Thyroid gland (tissue), 4 donors: Measurements from ENCODE around the gene VENTX. TPM values are rescaled to one million over a fixed set of nuclear protein-coding genes. Genes with fewer than 3 reads are reported as not detected.

Experiments
- DNase-seq, 2 donors: peaks; one replicate each; pipeline ENCODE4 v3.0.0-alpha.2; 2019
- H3K27ac ChIP-seq, 3 donors: fragments of 200-600 bp; sonication (generic); 1 replicate in 2 of 3; 2 replicates in 1 of 3; pipeline ENCODE4 v1.5.1; 2016 to 2019; ENCODE audit warnings: mild to moderate bottlenecking in 1 of 3, moderate library complexity in 1 of 3
- H3K27me3 ChIP-seq: fragments of 200-600 bp; sonication (generic); one replicate; pipeline ENCODE4 v1.5.1; 2019
- H3K36me3 ChIP-seq, 2 donors: fragments of 200-600 bp; sonication (generic); one replicate each; pipeline ENCODE4 v1.5.1; 2016 to 2019
- H3K4me1 ChIP-seq, 2 donors: fragments of 200-600 bp; sonication (generic); one replicate each; pipeline ENCODE4 v1.5.1; 2017 to 2019
- H3K4me3 ChIP-seq, 3 donors: fragments of 200-600 bp; sonication (generic); replicated peaks in 1 of 3; 1 replicate in 2 of 3; 2 replicates in 1 of 3; pipeline ENCODE4 v1.5.1; 2016; ENCODE audit warnings: mild to moderate bottlenecking in 1 of 3
- H3K9me3 ChIP-seq: fragments of 200-600 bp; sonication (generic); one replicate; pipeline ENCODE4 v1.5.1; 2017
- CTCF ChIP-seq, 6 experiments: fragments of 200-600 bp in 3 of 6; fragments of 450-650 bp in 3 of 6; sonication (generic) in 3 of 6; IDR thresholded peaks; one replicate each; pipeline ENCODE4 v1.5.1; 2016 to 2019; ENCODE audit warnings: antibody characterized with exemption in 6 of 6, mild to moderate bottlenecking in 2 of 6, inconsistent platforms in 1 of 6, moderate library complexity in 1 of 6
- POLR2A ChIP-seq, 2 donors: fragments of 450-650 bp; IDR thresholded peaks; one replicate each; pipeline ENCODE4 v1.6.1; 2017; ENCODE audit warnings: antibody characterized with exemption in 2 of 2, mild to moderate bottlenecking in 2 of 2, moderate library complexity in 1 of 2
- WGBS, 2 donors: methylation state at CpG; one replicate each; pipeline ENCODE4 v1.1.5; 2017; 5-methylcytosine and 5-hydroxymethylcytosine counted together
- intact Hi-C: fragments of 100-400 bp; cut with DNase I; formaldehyde crosslinking; loops from one replicate; pipeline ENCODE4 v1.15.1; 2023
- total RNA-seq, 4 donors: library from RNA; depleted of rRNA; stranded (reverse); fragments of >200 nt; gene quantifications; one replicate each; pipeline ENCODE4 v1.2.3, GENCODE V29; 2016

VENTX gene
- total RNA-seq, 4 donors from 2014 or later, result 0.40 to 1.3 (median 0.63) TPM; not detected in 1

GRCh38 chr10:133199488-133199885 is 38.2 kb upstream of the VENTX start:
- no peak overlapping the region for H3K4me3 ChIP-seq
- no peak for DNase-seq
- no peaks in the 10 kb centered on the region for H3K4me1 ChIP-seq
- H3K27me3 ChIP-seq, result no peaks in the 10 kb centered on the region
- WGBS, 2 donors, result 85 to 92% methylated on average over 10 to 12 of the region's 13 CpGs
- no peaks in the 10 kb centered on the region for H3K36me3 ChIP-seq
- no peak overlapping the region for H3K27ac ChIP-seq
- no peak for TF ChIP-seq CTCF (IDR thresholded peaks at IDR 0.05)
- TF ChIP-seq POLR2A (IDR thresholded peaks at IDR 0.05), result no peak
- intact Hi-C loops, result no loop called here
- no peaks in the 10 kb centered on the region for H3K9me3 ChIP-seq

- intact Hi-C loops, result no loop called here
- no peak for DNase-seq
- WGBS, 2 donors, result 36 to 73% methylated on average over 5 to 11 of the region's 38 CpGs
- TF ChIP-seq POLR2A (IDR thresholded peaks at IDR 0.05) (no peak), CTCF (IDR thresholded peaks at IDR 0.05) (no peak)
- H3K4me3 ChIP-seq, result no peak overlapping the region
- no peak overlapping the region for H3K27ac ChIP-seq
- H3K9me3 ChIP-seq, result no peaks in the 10 kb centered on the region
- H3K4me1 ChIP-seq, result no peaks in the 10 kb centered on the region
- no peaks in the 10 kb centered on the region for H3K36me3 ChIP-seq
- H3K27me3 ChIP-seq, result no peaks in the 10 kb centered on the region
Measured at GRCh38 chr10:133199992-133200611, 37.6 kb upstream of the VENTX start.

GRCh38 chr10:133200621-133201031 is 37.0 kb upstream of the VENTX start:
- WGBS, 2 donors, result 94 to 100% methylated on average over 4 to 7 of the region's 15 CpGs
- H3K27ac ChIP-seq, result no peak overlapping the region
- no peak for DNase-seq
- H3K9me3 ChIP-seq, result no peaks in the 10 kb centered on the region
- TF ChIP-seq CTCF (IDR thresholded peaks at IDR 0.05), result no peak
- TF ChIP-seq POLR2A (IDR thresholded peaks at IDR 0.05), result no peak
- intact Hi-C loops, result no loop called here
- no peaks in the 10 kb centered on the region for H3K27me3 ChIP-seq
- H3K4me3 ChIP-seq, result no peak overlapping the region
- no peaks in the 10 kb centered on the region for H3K36me3 ChIP-seq
- H3K4me1 ChIP-seq, result no peaks in the 10 kb centered on the region

- no peak for DNase-seq
- TF ChIP-seq POLR2A (IDR thresholded peaks at IDR 0.05) (no peak), CTCF (IDR thresholded peaks at IDR 0.05) (no peak)
- Histone ChIP-seq H3K4me1 (no peaks in the 10 kb centered on the region), H3K27ac (no peak overlapping the region), H3K4me3 (no peak overlapping the region), H3K27me3 (no peaks in the 10 kb centered on the region), H3K9me3 (no peaks in the 10 kb centered on the region), H3K36me3 (no peaks in the 10 kb centered on the region)
- WGBS, 2 donors, result 91 to 93% methylated on average over 40 to 51 of the region's 57 CpGs
- intact Hi-C loops, result no loop called here
Measured at GRCh38 chr10:133201151-133201947, 36.3 kb upstream of the VENTX start.
